Left lung (tissue), 10 donors: ENCODE measurements around the gene OLFM4. TPM values are rescaled to one million over a fixed set of nuclear protein-coding genes. Genes with fewer than 3 reads are reported as not detected.

Experiments
- ATAC-seq: fragments of 200-7000 bp; cut with Tn5 transposase; one replicate; pipeline ENCODE4 v1.9.1; 2020; ENCODE audit warnings: moderate library complexity
- DNase-seq, 4 donors: peaks; one replicate each; pipeline ENCODE4 v3.0.0-alpha.2; 2013 to 2020
- H3K27ac ChIP-seq, 2 donors: fragments of 200-600 bp; sonication (generic) in 1 of 2; one replicate each; pipeline versions ENCODE4 v1.5.0 to v1.8.0; 2020 to 2021
- H3K27me3 ChIP-seq, 2 donors: fragments of 200-600 bp; sonication (generic) in 1 of 2; one replicate each; pipeline versions ENCODE4 v1.5.0 to v1.8.0; 2020 to 2021
- H3K36me3 ChIP-seq, 2 donors: fragments of 200-600 bp; sonication (generic) in 1 of 2; one replicate each; pipeline versions ENCODE4 v1.5.0 to v1.8.0; 2020 to 2021
- H3K4me1 ChIP-seq, 2 donors: fragments of 200-600 bp; one replicate each; pipeline ENCODE4 v1.8.0; 2021
- H3K4me3 ChIP-seq, 2 donors: fragments of 200-600 bp; sonication (generic) in 1 of 2; one replicate each; pipeline versions ENCODE4 v1.5.0 to v1.8.0; 2020 to 2021; ENCODE audit warnings: mild to moderate bottlenecking in 1 of 2
- H3K9me3 ChIP-seq, 2 donors: fragments of 200-600 bp; sonication (generic) in 1 of 2; one replicate each; pipeline versions ENCODE4 v1.5.0 to v1.8.0; 2020 to 2021
- intact Hi-C, 2 donors: fragments of 100-400 bp; cut with DNase I; formaldehyde crosslinking; loops; one replicate each; pipeline versions ENCODE4 v1.11.2 to v1.14.2; 2022
- polyA plus RNA-seq, 6 donors: library from polyadenylated mRNA; unstranded; fragments of 120-200 nt; gene quantifications; one replicate each; pipeline ENCODE4 v1.2.1, GENCODE V29; 2013; ENCODE audit not compliant: insufficient read length in 6 of 6
- total RNA-seq, 2 donors: library from RNA; stranded (reverse); fragmentation: NEBNext Ultra II Directional; extraction: Animal tissue kit (Norgen Biotek cat#: 25700); gene quantifications; one replicate each; pipeline ENCODE4 v1.2.1, GENCODE V29; 2021
- TF ChIP-seq, protein P1 (sequence below), 2 donors: fragments of 200-600 bp; sonication (generic) in 1 of 2; IDR thresholded peaks; one replicate each; pipeline versions ENCODE4 v1.5.0 to v1.8.0; 2021; ENCODE audit warnings: antibody characterized with exemption in 2 of 2
- donor health status: DM: no; HTN: yes; CAD: no.
- donor health status: DM: no; HTN: no; CAD: no.

The OLFM4 gene
- total and polyA plus RNA-seq, 8 donors: 0.09 to 1.6 (median 0.20) TPM

DNA sequence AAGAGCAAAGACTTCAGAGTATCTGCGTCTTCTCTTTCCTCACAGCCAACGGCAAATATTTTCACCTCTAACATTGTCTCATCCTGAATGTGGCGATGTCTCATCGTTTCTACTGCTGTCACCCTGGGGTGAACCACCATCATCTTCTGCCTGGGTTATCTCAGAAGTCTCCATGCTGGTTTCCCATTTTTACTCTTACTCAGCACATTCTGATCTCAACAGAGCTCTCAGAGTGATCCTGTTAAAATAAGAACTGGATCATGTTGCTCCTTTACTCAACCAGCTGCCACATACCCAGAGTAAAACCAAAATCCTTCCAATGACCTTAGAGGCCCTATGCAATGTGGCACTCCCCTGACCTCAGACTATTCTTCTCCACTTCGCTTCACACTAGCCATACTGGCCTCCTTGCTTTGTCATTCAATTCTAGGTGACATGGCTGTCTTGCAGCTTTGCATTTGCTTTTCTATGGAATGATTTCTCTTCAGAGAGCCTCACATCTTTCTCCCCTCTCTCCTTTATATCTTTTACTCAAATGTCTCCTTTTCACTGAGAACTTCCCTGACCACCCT lies 7.8 kb upstream of the OLFM4 start:
- no peaks in the 10 kb centered on the region for H3K4me1 ChIP-seq
- H3K4me3 ChIP-seq: no peak overlapping the region
- peaks cover 0 to 9% of the 10 kb centered on the region in 2 donors for H3K27me3 ChIP-seq
- ATAC-seq (no peak), DNase-seq (no peak)
- H3K9me3 ChIP-seq: no peaks in the 10 kb centered on the region
- no peak overlapping the region for H3K27ac ChIP-seq
- intact Hi-C loops: no loop called here
- no peaks in the 10 kb centered on the region for H3K36me3 ChIP-seq
- TF ChIP-seq, protein P1, sequence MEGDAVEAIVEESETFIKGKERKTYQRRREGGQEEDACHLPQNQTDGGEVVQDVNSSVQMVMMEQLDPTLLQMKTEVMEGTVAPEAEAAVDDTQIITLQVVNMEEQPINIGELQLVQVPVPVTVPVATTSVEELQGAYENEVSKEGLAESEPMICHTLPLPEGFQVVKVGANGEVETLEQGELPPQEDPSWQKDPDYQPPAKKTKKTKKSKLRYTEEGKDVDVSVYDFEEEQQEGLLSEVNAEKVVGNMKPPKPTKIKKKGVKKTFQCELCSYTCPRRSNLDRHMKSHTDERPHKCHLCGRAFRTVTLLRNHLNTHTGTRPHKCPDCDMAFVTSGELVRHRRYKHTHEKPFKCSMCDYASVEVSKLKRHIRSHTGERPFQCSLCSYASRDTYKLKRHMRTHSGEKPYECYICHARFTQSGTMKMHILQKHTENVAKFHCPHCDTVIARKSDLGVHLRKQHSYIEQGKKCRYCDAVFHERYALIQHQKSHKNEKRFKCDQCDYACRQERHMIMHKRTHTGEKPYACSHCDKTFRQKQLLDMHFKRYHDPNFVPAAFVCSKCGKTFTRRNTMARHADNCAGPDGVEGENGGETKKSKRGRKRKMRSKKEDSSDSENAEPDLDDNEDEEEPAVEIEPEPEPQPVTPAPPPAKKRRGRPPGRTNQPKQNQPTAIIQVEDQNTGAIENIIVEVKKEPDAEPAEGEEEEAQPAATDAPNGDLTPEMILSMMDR (IDR thresholded peaks at IDR 0.05): no peak

DNA sequence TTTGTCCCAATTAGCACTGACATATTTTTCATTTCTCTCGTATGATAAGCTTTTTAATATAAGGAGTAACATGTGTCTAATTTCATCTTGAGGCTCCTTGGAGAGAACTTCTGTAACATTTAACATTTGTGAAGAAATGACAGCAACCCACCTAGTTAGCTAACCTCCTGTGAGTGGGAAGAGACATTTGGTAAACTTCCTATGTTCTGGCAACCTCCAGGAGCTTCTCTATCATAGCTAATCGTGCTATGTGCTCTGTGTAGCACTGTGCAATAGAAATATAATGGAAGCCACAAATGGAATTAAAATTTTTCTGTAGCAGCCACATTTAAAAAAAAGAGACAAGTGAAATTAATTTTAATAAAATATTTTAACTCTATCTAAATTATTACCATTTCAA lies 5.4 kb upstream of the OLFM4 start:
- ATAC-seq: no peak
- intact Hi-C loops: no loop called here
- peaks cover 0 to 9% of the 10 kb centered on the region in 2 donors for H3K27me3 ChIP-seq
- no peak for DNase-seq
- TF ChIP-seq, protein P1 (IDR thresholded peaks at IDR 0.05): no peak
- no peaks in the 10 kb centered on the region for H3K36me3 ChIP-seq
- no peaks in the 10 kb centered on the region for H3K4me1 ChIP-seq
- no peak overlapping the region for H3K27ac ChIP-seq
- H3K4me3 ChIP-seq: no peak overlapping the region
- H3K9me3 ChIP-seq: no peaks in the 10 kb centered on the region

- no peaks in the 10 kb centered on the region for H3K36me3 ChIP-seq
- H3K27ac ChIP-seq: peak overlapping the region in 1 of 2 donors; percentile 45
- H3K27me3 ChIP-seq: peaks cover 0 to 9% of the 10 kb centered on the region in 2 donors
- ATAC-seq: no peak
- no peaks in the 10 kb centered on the region for H3K4me1 ChIP-seq
- intact Hi-C loops: no loop called here
- H3K4me3 ChIP-seq: no peak overlapping the region
- DNase-seq: no peak
- TF ChIP-seq, protein P1 (IDR thresholded peaks at IDR 0.05): no peak
- H3K9me3 ChIP-seq: no peaks in the 10 kb centered on the region
Measured at GRCh38 chr13:53028063-53028462, 550 bp upstream of the OLFM4 start.

- H3K4me3 ChIP-seq: no peak overlapping the region
- intact Hi-C loops: no loop called here
- peak overlapping the region in 1 of 2 donors; percentile 4 for H3K27ac ChIP-seq
- no peaks in the 10 kb centered on the region for H3K9me3 ChIP-seq
- H3K27me3 ChIP-seq: no peaks in the 10 kb centered on the region
- no peaks in the 10 kb centered on the region for H3K36me3 ChIP-seq
- no peak for ATAC-seq
- DNase-seq: no peak
- TF ChIP-seq, protein P1 (IDR thresholded peaks at IDR 0.05): no peak
- H3K4me1 ChIP-seq: no peaks in the 10 kb centered on the region
Measured at GRCh38 chr13:53032849-53033248, 4.2 kb downstream of the OLFM4 start.

GRCh38 chr13:53038993-53039392 lies 10.4 kb downstream of the OLFM4 start:
- H3K4me1 ChIP-seq: no peaks in the 10 kb centered on the region
- H3K27ac ChIP-seq: no peak overlapping the region
- DNase-seq: no peak
- intact Hi-C loops: no loop called here
- no peak for ATAC-seq
- H3K27me3 ChIP-seq: no peaks in the 10 kb centered on the region
- H3K4me3 ChIP-seq: no peak overlapping the region
- no peaks in the 10 kb centered on the region for H3K9me3 ChIP-seq
- H3K36me3 ChIP-seq: no peaks in the 10 kb centered on the region
- TF ChIP-seq, protein P1 (IDR thresholded peaks at IDR 0.05): no peak
